Adrenal gland (tissue), 5 donors: Measurements from ENCODE around the gene TCTN3.
"Not testable (repeated sequence)": the region's sequence is repeated elsewhere in the genome, so short reads cannot be mapped to it uniquely, and the experiment has no call there.

Source experiments
- CTCF ChIP-seq, 6 experiments: fragments of 450-650 bp in 4 of 6; fragments of 200-600 bp in 2 of 6; sonication (generic) in 1 of 6; IDR thresholded peaks; 1 replicate in 5 of 6; 2 replicates in 1 of 6; pipeline versions ENCODE4 v1.5.1 to v1.8.0; 2016 to 2021; ENCODE audit warnings: antibody characterized with exemption in 6 of 6, mild to moderate bottlenecking in 2 of 6, moderate library complexity in 1 of 6
- POLR2A ChIP-seq, 2 donors: fragments of 450-650 bp; IDR thresholded peaks; one replicate each; pipeline ENCODE4 v1.6.1; 2017; ENCODE audit warnings: antibody characterized with exemption in 2 of 2, mild to moderate bottlenecking in 2 of 2, moderate library complexity in 1 of 2
- donor health status: DM: no; HTN: no; CAD: no.

DNA sequence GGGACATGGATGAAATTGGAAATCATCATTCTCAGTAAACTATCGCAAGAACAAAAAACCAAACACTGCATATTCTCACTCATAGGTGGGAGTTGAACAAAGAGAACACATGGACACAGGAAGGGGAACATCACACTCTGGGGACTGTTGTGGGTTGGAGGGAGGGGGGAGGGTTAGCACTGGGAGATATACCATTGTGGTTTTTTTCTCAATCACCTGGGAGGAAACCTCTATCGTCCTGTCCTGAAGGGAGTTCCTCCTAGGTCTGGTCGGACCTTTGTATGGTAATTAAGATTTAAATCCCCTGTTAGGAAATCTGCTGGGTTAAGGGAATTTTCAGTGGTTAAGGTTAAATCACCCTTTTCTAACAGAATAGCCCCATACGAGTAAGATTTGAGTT is 28.8 kb upstream of the TCTN3 start:
- TF ChIP-seq CTCF, POLR2A (IDR thresholded peaks at IDR 0.05): not testable (repeated sequence)
